GM21526 (cell line): ENCODE results near the gene KCNQ1OT1.

ENCODE experiments used
- ATAC-seq: cut with Tn5 transposase; IDR thresholded peaks from one replicate; pipeline ENCODE4 v1.9.1; 2021; ENCODE audit warnings: moderate library complexity; ENCODE audit not compliant: unreplicated experiment, low FRiP score

Gene KCNQ1OT1

GRCh38 chr11:2625183-2625582 is 74.6 kb downstream of the KCNQ1OT1 start:
- ATAC-seq, result no peak

GRCh38 chr11:2621894-2622293 is 77.9 kb downstream of the KCNQ1OT1 start:
- ATAC-seq, result no peak

- ATAC-seq, result no peak
Measured at GRCh38 chr11:2612884-2613571, 86.8 kb downstream of the KCNQ1OT1 start.

GRCh38 chr11:2609345-2609744 is 90.4 kb downstream of the KCNQ1OT1 start:
- no peak for ATAC-seq

- no peak for ATAC-seq
Measured at GRCh38 chr11:2599561-2600189, 100.1 kb downstream of the KCNQ1OT1 start.

- no peak for ATAC-seq
Measured at GRCh38 chr11:2595204-2595603, 104.6 kb downstream of the KCNQ1OT1 start.

- no peak for ATAC-seq
Measured at GRCh38 chr11:2594267-2594666, 105.5 kb downstream of the KCNQ1OT1 start.

GRCh38 chr11:2593393-2593950 is 106.3 kb downstream of the KCNQ1OT1 start:
- no peak for ATAC-seq

GRCh38 chr11:2592559-2593392 is 107.0 kb downstream of the KCNQ1OT1 start:
- ATAC-seq, result no peak

GRCh38 chr11:2591805-2592204 is 108.0 kb downstream of the KCNQ1OT1 start:
- no peak for ATAC-seq

GRCh38 chr11:2590965-2591754 is 108.6 kb downstream of the KCNQ1OT1 start:
- no peak for ATAC-seq

GRCh38 chr11:2590131-2590964 is 109.4 kb downstream of the KCNQ1OT1 start:
- ATAC-seq, result no peak

GRCh38 chr11:2589538-2589934 is 110.3 kb downstream of the KCNQ1OT1 start:
- ATAC-seq, result no peak

- ATAC-seq, result no peak
Measured at GRCh38 chr11:2588809-2589537, 110.8 kb downstream of the KCNQ1OT1 start.

GRCh38 chr11:2587976-2588748 is 111.6 kb downstream of the KCNQ1OT1 start:
- ATAC-seq, result no peak

- ATAC-seq, result no peak
Measured at GRCh38 chr11:2587132-2587930, 112.5 kb downstream of the KCNQ1OT1 start.

GRCh38 chr11:2586793-2587131 is 113.0 kb downstream of the KCNQ1OT1 start:
- ATAC-seq, result no peak
